BLaER1 (cell line): Measurements from ENCODE around the gene SOX2.

Experiments
- H3K27ac ChIP-seq: shearing (Covaris generic); formaldehyde crosslinking; 2 replicates; pipeline ENCODE4 v1.8.1; 2022
- H3K27me3 ChIP-seq: shearing (Covaris generic); formaldehyde crosslinking; 2 replicates; pipeline ENCODE4 v1.8.1; 2022
- H3K36me3 ChIP-seq: shearing (Covaris generic); formaldehyde crosslinking; 2 replicates; pipeline ENCODE4 v1.8.1; 2022
- H3K4me1 ChIP-seq: shearing (Covaris generic); formaldehyde crosslinking; 2 replicates; pipeline ENCODE4 v1.8.1; 2022
- H3K4me2 ChIP-seq: shearing (Covaris generic); formaldehyde crosslinking; 2 replicates; pipeline ENCODE4 v1.8.1; 2022
- H3K4me3 ChIP-seq: shearing (Covaris generic); formaldehyde crosslinking; 2 replicates; pipeline ENCODE4 v1.8.1; 2022
- H3K9ac ChIP-seq: shearing (Covaris generic); formaldehyde crosslinking; 2 replicates; pipeline ENCODE4 v1.8.1; 2022
- H3K9me3 ChIP-seq: shearing (Covaris generic); formaldehyde crosslinking; 2 replicates; pipeline ENCODE4 v1.8.1; 2022
- H4K20me1 ChIP-seq: shearing (Covaris generic); formaldehyde crosslinking; 2 replicates; pipeline ENCODE4 v1.8.1; 2022
- Cebpa-rat ChIP-seq: shearing (Covaris generic); IDR thresholded peaks from 2 replicates; pipeline ENCODE4 v1.8.1; 2022

The SOX2 gene

GRCh38 chr3:181711325-181712135, at the start of gene SOX2:
SOX2 (plus strand) TSS chr3:181711925; CDS start chr3:181712361, 436 bp downstream.
- H3K36me3 ChIP-seq, result no peaks in the 10 kb centered on the region
- H3K27ac ChIP-seq, result no peak within 1 kb of the TSS
- H3K4me2 ChIP-seq, result no peak within 1 kb of the TSS
- peaks cover 11% of the 10 kb centered on the region for H3K9me3 ChIP-seq
- H3K27me3 ChIP-seq, result peaks cover 100% of the 10 kb centered on the region
- H4K20me1 ChIP-seq, result peaks cover 79% of the 10 kb centered on the region
- no peak within 1 kb of the TSS for H3K9ac ChIP-seq
- H3K4me3 ChIP-seq, result 0 out of 2 replicates have a peak within 1 kb of the TSS, but pooled peaks have one; percentile 18
- TF ChIP-seq Cebpa-rat, result no peak
- no peaks in the 10 kb centered on the region for H3K4me1 ChIP-seq

- H3K36me3 ChIP-seq, result no peaks in the 10 kb centered on the region
- H3K9me3 ChIP-seq, result peaks cover 7% of the 10 kb centered on the region
- no peaks in the 10 kb centered on the region for H4K20me1 ChIP-seq
- H3K9ac ChIP-seq, result no peak overlapping the region
- no peak overlapping the region for H3K27ac ChIP-seq
- H3K27me3 ChIP-seq, result no peaks in the 10 kb centered on the region
- no peak overlapping the region for H3K4me3 ChIP-seq
- TF ChIP-seq Cebpa-rat, result no peak
- no peak overlapping the region for H3K4me2 ChIP-seq
- no peaks in the 10 kb centered on the region for H3K4me1 ChIP-seq
These were observed 28.2 kb upstream of the SOX2 start for GRCh38 chr3:181683563-181683962.

- no peak overlapping the region for H3K9ac ChIP-seq
- no peaks in the 10 kb centered on the region for H3K36me3 ChIP-seq
- H3K4me1 ChIP-seq, result no peaks in the 10 kb centered on the region
- H3K4me2 ChIP-seq, result no peak overlapping the region
- H3K27me3 ChIP-seq, result no peaks in the 10 kb centered on the region
- no peak overlapping the region for H3K4me3 ChIP-seq
- H4K20me1 ChIP-seq, result no peaks in the 10 kb centered on the region
- H3K9me3 ChIP-seq, result no peaks in the 10 kb centered on the region
- no peak for TF ChIP-seq Cebpa-rat
- no peak overlapping the region for H3K27ac ChIP-seq
These were observed 24.5 kb upstream of the SOX2 start for GRCh38 chr3:181687190-181687589.

- no peak overlapping the region for H3K4me3 ChIP-seq
- no peaks in the 10 kb centered on the region for H4K20me1 ChIP-seq
These were observed 24.0 kb upstream of the SOX2 start for GRCh38 chr3:181687731-181688130.

GRCh38 chr3:181689546-181689945, 22.2 kb upstream of the SOX2 start:
- H4K20me1 ChIP-seq, result no peaks in the 10 kb centered on the region
- H3K27ac ChIP-seq, result no peak overlapping the region
- no peaks in the 10 kb centered on the region for H3K4me1 ChIP-seq
- H3K4me3 ChIP-seq, result no peak overlapping the region
- no peak for TF ChIP-seq Cebpa-rat
- H3K9me3 ChIP-seq, result no peaks in the 10 kb centered on the region
- no peak overlapping the region for H3K4me2 ChIP-seq
- H3K27me3 ChIP-seq, result no peaks in the 10 kb centered on the region
- H3K36me3 ChIP-seq, result no peaks in the 10 kb centered on the region
- H3K9ac ChIP-seq, result no peak overlapping the region

More at GRCh38 chr3:181687731-181688130, 24.0 kb upstream of the SOX2 start:
- H3K36me3 ChIP-seq, result no peaks in the 10 kb centered on the region
- H3K4me1 ChIP-seq, result no peaks in the 10 kb centered on the region
- no peak for TF ChIP-seq Cebpa-rat
- no peak overlapping the region for H3K4me2 ChIP-seq
- no peaks in the 10 kb centered on the region for H3K9me3 ChIP-seq
- no peak overlapping the region for H3K9ac ChIP-seq
- H3K27me3 ChIP-seq, result no peaks in the 10 kb centered on the region
- no peak overlapping the region for H3K27ac ChIP-seq

- H3K27me3 ChIP-seq, result peaks cover 2% of the 10 kb centered on the region; the same call in 1 of the 2 replicates
- H3K9ac ChIP-seq, result no peak overlapping the region
- H3K9me3 ChIP-seq, result peaks cover 10% of the 10 kb centered on the region
- no peak overlapping the region for H3K4me2 ChIP-seq
- TF ChIP-seq Cebpa-rat, result no peak
- no peak overlapping the region for H3K4me3 ChIP-seq
- H3K27ac ChIP-seq, result no peak overlapping the region
- H3K36me3 ChIP-seq, result no peaks in the 10 kb centered on the region
- no peaks in the 10 kb centered on the region for H3K4me1 ChIP-seq
- no peaks in the 10 kb centered on the region for H4K20me1 ChIP-seq
These were observed 21.0 kb upstream of the SOX2 start for GRCh38 chr3:181690769-181691168.

- no peak overlapping the region for H3K27ac ChIP-seq
- no peak overlapping the region for H3K9ac ChIP-seq
These were observed 19.8 kb upstream of the SOX2 start for GRCh38 chr3:181691901-181692300.

GRCh38 chr3:181692311-181693145, 19.2 kb upstream of the SOX2 start:
- Histone ChIP-seq H3K9me3 (peaks cover 22% of the 10 kb centered on the region), H3K4me3 (no peak overlapping the region), H3K4me1 (no peaks in the 10 kb centered on the region), H3K36me3 (no peaks in the 10 kb centered on the region), H4K20me1 (no peaks in the 10 kb centered on the region), H3K27me3 (peaks cover 19% of the 10 kb centered on the region; the same call in 1 of the 2 replicates), H3K4me2 (no peak overlapping the region), H3K9ac (no peak overlapping the region), H3K27ac (no peak overlapping the region)
- TF ChIP-seq Cebpa-rat, result no peak

More at GRCh38 chr3:181691901-181692300, 19.8 kb upstream of the SOX2 start:
- Histone ChIP-seq H3K36me3 (no peaks in the 10 kb centered on the region), H3K4me1 (no peaks in the 10 kb centered on the region), H3K9me3 (peaks cover 22% of the 10 kb centered on the region), H4K20me1 (no peaks in the 10 kb centered on the region), H3K4me3 (no peak overlapping the region), H3K4me2 (no peak overlapping the region), H3K27me3 (peaks cover 13% of the 10 kb centered on the region; the same call in 1 of the 2 replicates)
- TF ChIP-seq Cebpa-rat, result no peak

- H3K4me2 ChIP-seq, result no peak overlapping the region
- no peak overlapping the region for H3K27ac ChIP-seq
- H3K36me3 ChIP-seq, result no peaks in the 10 kb centered on the region
- H3K4me3 ChIP-seq, result no peak overlapping the region
- H3K27me3 ChIP-seq, result peaks cover 25% of the 10 kb centered on the region
- H3K9ac ChIP-seq, result no peak overlapping the region
- H3K4me1 ChIP-seq, result no peaks in the 10 kb centered on the region
- TF ChIP-seq Cebpa-rat, result no peak
- H4K20me1 ChIP-seq, result no peaks in the 10 kb centered on the region
- H3K9me3 ChIP-seq, result peaks cover 22% of the 10 kb centered on the region
These were observed 18.4 kb upstream of the SOX2 start for GRCh38 chr3:181693280-181693679.
